Measurements from ENCODE around the gene TMEM258. TPM values are rescaled to one million over a fixed set of nuclear protein-coding genes. Genes with fewer than 3 reads are reported as not detected.
A peak's percentile ranks its signal among the peaks of the same experiment; 100 is the strongest.

TMEM258 gene
- total RNA-seq, 8 experiments from 2014 or later = 138 to 330 (median 269) TPM

- H3K4me1 ChIP-seq (replicated peaks in 1 of 2) = peaks cover 11 to 14% of the 10 kb centered on the region in 2 donors
- in situ Hi-C loops (cut with MboI; ENCODE audit: low pct_unique_long_range_greater_than_20kb in 2 of 9, low sequenced_read_pairs in 9 of 9, unreplicated experiment in 9 of 9) = no loop called here
- peak overlapping the region; percentile 47 to 76 (median 69) for H3K4me3 ChIP-seq
- 0 to 1% (median 0%) methylated on average over 1 to 12 of the region's 69 CpGs; no CpG with 5 or more reads in 4 of the 10 experiments for WGBS, 10 experiments
- H3K27ac ChIP-seq = peak overlapping the region; percentile 92 to 94
- peak; percentile 12 to 30 (median 14) for ATAC-seq (replicated peaks in 6 of 8)
These were observed 23.7 kb upstream of the TMEM258 start for GRCh38 chr11:61815790-61816735.

- WGBS, 10 experiments = 0 to 28% (median 4%) methylated on average over 1 to 12 of the region's 66 CpGs; no CpG with 5 or more reads in 2 of the 10 experiments
- peak overlapping the region; percentile 92 to 94 for H3K27ac ChIP-seq
- peak overlapping the region; percentile 47 to 76 (median 69) for H3K4me3 ChIP-seq
- peak; percentile 60 to 77 (median 74) for ATAC-seq (replicated peaks in 6 of 8)
- peaks cover 11 to 14% of the 10 kb centered on the region in 2 donors for H3K4me1 ChIP-seq (replicated peaks in 1 of 2)
- in situ Hi-C loops (cut with MboI; ENCODE audit: low pct_unique_long_range_greater_than_20kb in 2 of 9, low sequenced_read_pairs in 9 of 9, unreplicated experiment in 9 of 9) = no loop called here
These were observed 22.8 kb upstream of the TMEM258 start for GRCh38 chr11:61814958-61815789.

GRCh38 chr11:61814247-61814957 lies 22.0 kb upstream of the TMEM258 start:
- ATAC-seq (replicated peaks in 6 of 8) = peak in 6 of 8 experiments; percentile 2 to 34 (median 10)
- in situ Hi-C loops (cut with MboI; ENCODE audit: low pct_unique_long_range_greater_than_20kb in 2 of 9, low sequenced_read_pairs in 9 of 9, unreplicated experiment in 9 of 9) = no loop called here
- Histone ChIP-seq H3K27ac (peak overlapping the region; percentile 91 to 94), H3K4me3 (peak overlapping the region; percentile 47 to 76 (median 69)), H3K4me1 (replicated peaks in 1 of 2) (peaks cover 11 to 14% of the 10 kb centered on the region in 2 donors)
- 57 to 100% (median 74%) methylated on average over 1 to 14 of the region's 16 CpGs for WGBS, 10 experiments

DNA sequence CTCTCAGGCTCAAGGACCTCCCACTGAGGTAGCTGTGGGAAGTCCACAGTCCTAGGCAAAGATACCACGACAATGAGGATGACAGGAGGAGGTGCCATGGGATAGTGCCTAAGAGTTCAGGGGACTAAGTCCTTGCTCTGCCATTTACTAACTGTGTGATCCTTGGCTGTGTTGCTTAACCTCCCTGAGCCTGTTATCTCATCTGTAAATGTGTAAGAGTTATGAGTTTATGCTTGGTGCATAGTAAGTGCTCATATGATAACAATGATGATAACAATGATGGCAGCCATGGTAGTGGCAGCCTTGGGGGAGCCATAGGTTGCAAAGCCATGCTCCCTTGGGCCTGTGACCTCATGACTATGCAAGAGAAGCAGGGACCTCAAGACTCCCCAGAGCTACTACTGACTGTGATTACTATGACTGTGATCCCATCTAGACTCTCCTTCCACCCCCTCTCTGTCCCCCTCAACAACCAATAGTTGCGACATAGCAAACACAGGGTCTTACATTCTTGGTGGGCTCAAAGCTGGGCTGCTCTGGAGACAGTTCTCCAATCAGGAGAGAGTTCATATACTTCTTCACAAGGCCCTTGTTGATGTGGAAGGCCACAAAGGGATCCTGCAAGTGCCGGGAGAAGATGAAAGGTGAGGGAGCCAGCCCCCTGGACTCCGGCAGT lies 20.5 kb upstream of the TMEM258 start:
- Histone ChIP-seq H3K27ac (no peak overlapping the region), H3K4me1 (replicated peaks in 1 of 2) (peaks cover 9 to 13% of the 10 kb centered on the region in 2 donors), H3K4me3 (no peak overlapping the region)
- ATAC-seq (replicated peaks in 6 of 8) = no peak
- in situ Hi-C loops (cut with MboI; ENCODE audit: low pct_unique_long_range_greater_than_20kb in 2 of 9, low sequenced_read_pairs in 9 of 9, unreplicated experiment in 9 of 9) = no loop called here
- 80 to 100% (median 94%) methylated on average over 1 to 3 of the region's 4 CpGs; no CpG with 5 or more reads in 5 of the 10 experiments for WGBS, 10 experiments

GRCh38 chr11:61811831-61812230 lies 19.4 kb upstream of the TMEM258 start:
- in situ Hi-C loops (cut with MboI; ENCODE audit: low pct_unique_long_range_greater_than_20kb in 2 of 9, low sequenced_read_pairs in 9 of 9, unreplicated experiment in 9 of 9) = no loop called here
- Histone ChIP-seq H3K27ac (no peak overlapping the region), H3K4me3 (no peak overlapping the region), H3K4me1 (replicated peaks in 1 of 2) (peaks cover 3 to 8% of the 10 kb centered on the region in 2 donors)
- WGBS, 10 experiments = 75 to 100% (median 100%) methylated on average over 1 to 4 of the region's 5 CpGs
- no peak for ATAC-seq (replicated peaks in 6 of 8)

- Histone ChIP-seq H3K4me1 (replicated peaks in 1 of 2) (peaks cover 3 to 8% of the 10 kb centered on the region in 2 donors), H3K27ac (no peak overlapping the region), H3K4me3 (no peak overlapping the region)
- WGBS, 10 experiments = 60 to 100% (median 91%) methylated on average over 1 to 6 of the region's 8 CpGs; no CpG with 5 or more reads in 5 of the 10 experiments
- no peak for ATAC-seq (replicated peaks in 6 of 8)
- in situ Hi-C loops (cut with MboI; ENCODE audit: low pct_unique_long_range_greater_than_20kb in 2 of 9, low sequenced_read_pairs in 9 of 9, unreplicated experiment in 9 of 9) = no loop called here
These were observed 18.3 kb upstream of the TMEM258 start for GRCh38 chr11:61810671-61811175.

DNA sequence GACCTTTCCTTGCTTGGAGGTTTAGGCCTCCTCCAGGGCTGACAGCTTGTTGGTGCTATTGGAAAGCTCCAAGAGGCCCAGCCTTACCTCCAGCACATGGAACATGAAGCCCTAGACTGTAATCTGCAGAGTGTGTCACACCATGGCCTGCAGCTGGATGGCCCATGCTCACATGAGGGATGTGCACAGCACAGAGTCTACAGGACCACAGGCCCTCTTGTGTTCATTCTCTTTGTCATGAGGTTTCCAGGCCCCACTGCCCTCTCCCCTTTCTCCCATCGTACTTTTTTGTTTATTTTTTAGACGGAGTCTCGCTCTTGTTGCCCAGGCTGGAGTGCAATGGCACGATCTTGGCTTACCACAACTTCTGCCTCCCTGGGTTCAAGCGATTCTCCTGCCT lies 14.4 kb upstream of the TMEM258 start:
- in situ Hi-C loops (cut with MboI; ENCODE audit: low pct_unique_long_range_greater_than_20kb in 2 of 9, low sequenced_read_pairs in 9 of 9, unreplicated experiment in 9 of 9) = no loop called here
- 94 to 100% methylated on average over 3 of the region's 5 CpGs; no CpG with 5 or more reads in 8 of the 10 experiments for WGBS, 10 experiments

GRCh38 chr11:61805146-61805545 lies 12.7 kb upstream of the TMEM258 start:
- WGBS, 10 experiments = 80 to 100% (median 92%) methylated on average over 1 of the region's 1 CpG; no CpG with 5 or more reads in 7 of the 10 experiments
- Histone ChIP-seq H3K27ac (no peak overlapping the region), H3K4me1 (replicated peaks in 1 of 2) (no peaks in the 10 kb centered on the region), H3K4me3 (no peak overlapping the region)
- in situ Hi-C loops (cut with MboI; ENCODE audit: low pct_unique_long_range_greater_than_20kb in 2 of 9, low sequenced_read_pairs in 9 of 9, unreplicated experiment in 9 of 9) = no loop called here
- ATAC-seq (replicated peaks in 6 of 8) = no peak

More for the DNA sequence above, 14.4 kb upstream of the TMEM258 start:
- Histone ChIP-seq H3K27ac (no peak overlapping the region), H3K4me3 (no peak overlapping the region), H3K4me1 (replicated peaks in 1 of 2) (no peaks in the 10 kb centered on the region)
- no peak for ATAC-seq (replicated peaks in 6 of 8)

DNA sequence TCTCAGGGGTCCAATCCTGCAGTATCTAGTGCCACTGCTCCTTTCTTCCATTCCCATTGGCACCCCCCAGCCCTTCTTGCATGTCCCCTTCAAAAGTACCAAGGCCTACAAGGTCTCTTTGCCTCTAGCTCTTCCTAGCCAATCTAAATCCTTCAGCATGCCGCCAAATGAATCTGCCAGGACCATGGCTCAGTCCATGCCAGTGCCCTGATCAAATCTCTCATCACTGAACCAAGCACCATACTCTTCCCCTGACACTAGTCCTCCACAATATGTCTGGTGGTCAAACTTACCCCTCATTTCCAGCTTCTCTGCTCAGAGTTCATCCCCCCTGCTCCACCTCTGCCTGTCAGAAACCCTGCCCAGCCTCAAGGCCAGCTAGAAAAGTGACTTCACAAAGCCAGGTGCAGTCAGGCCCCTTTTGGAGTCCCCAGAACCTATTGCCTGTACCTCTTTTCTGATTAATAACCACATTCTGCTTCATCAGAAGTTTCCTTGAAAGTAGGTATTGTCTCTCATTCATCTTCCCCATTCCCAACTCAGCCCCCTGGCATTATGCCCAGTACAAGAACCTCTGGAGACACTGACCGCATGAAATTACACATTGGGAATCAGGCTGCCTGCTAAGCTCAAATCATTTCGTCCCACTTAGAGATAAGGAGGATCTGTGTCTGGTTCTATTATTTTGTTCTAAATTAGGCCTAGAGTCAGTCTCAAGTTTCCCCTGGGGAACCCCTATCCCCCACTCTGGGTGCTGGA lies 11.7 kb upstream of the TMEM258 start:
- H3K4me3 ChIP-seq = no peak overlapping the region
- 71 to 100% (median 96%) methylated on average over 1 to 3 of the region's 3 CpGs; no CpG with 5 or more reads in 2 of the 10 experiments for WGBS, 10 experiments
- no peak for ATAC-seq (replicated peaks in 6 of 8)
- in situ Hi-C loops (cut with MboI; ENCODE audit: low pct_unique_long_range_greater_than_20kb in 2 of 9, low sequenced_read_pairs in 9 of 9, unreplicated experiment in 9 of 9) = no loop called here
- no peaks in the 10 kb centered on the region for H3K4me1 ChIP-seq (replicated peaks in 1 of 2)
- H3K27ac ChIP-seq = no peak overlapping the region

DNA sequence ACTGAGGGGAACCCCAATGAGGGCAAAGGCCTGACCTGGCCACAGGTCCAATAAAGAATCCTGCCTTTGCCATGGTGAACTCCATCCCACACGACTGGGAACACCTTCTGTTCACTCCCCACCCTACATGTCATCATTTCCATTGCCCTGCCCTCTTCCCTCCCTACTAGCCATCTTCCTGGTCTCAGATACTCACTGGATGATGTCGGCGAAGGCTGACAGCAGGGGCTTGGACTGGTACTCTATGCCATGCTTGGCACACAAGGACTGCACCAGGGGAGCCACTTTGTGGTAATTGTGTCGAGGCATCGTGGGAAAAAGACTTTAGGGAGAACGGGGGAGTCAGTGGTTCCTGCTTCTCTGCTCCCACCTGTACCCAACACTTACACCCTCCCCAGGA lies 10.2 kb upstream of the TMEM258 start:
- no peak overlapping the region for H3K4me3 ChIP-seq
- in situ Hi-C loops (cut with MboI; ENCODE audit: low pct_unique_long_range_greater_than_20kb in 2 of 9, low sequenced_read_pairs in 9 of 9, unreplicated experiment in 9 of 9) = no loop called here
- ATAC-seq (replicated peaks in 6 of 8) = peak in 1 of 8 experiments; percentile 16
- no peak overlapping the region for H3K27ac ChIP-seq
- H3K4me1 ChIP-seq (replicated peaks in 1 of 2) = no peaks in the 10 kb centered on the region
- 60 to 100% (median 100%) methylated on average over 1 to 2 of the region's 6 CpGs; no CpG with 5 or more reads in 4 of the 10 experiments for WGBS, 10 experiments
